Smooth muscle cell of the brain vasculature (primary cell): ENCODE data around the gene NGB.
"Not testable (repeated sequence)": the region's sequence is repeated elsewhere in the genome, so short reads cannot be mapped to it uniquely, and the experiment has no call there.

Source experiments
- DNase-seq: peaks from one replicate; pipeline ENCODE4 v3.0.0-alpha.2; 2012; ENCODE audit warnings: low read depth, low spot score

Gene NGB

GRCh38 chr14:77271113-77271710 is at the start of gene NGB:
Gene NGB (minus strand): TSS chr14:77271206. CDS start chr14:77270937, 269 bp downstream.
- no peak for DNase-seq

GRCh38 chr14:77320238-77320935 is 49.4 kb upstream of the NGB start, which contains the start of gene POMT2:
Gene POMT2 (minus strand): TSS chr14:77320883. CDS start chr14:77320681, 202 bp downstream.
- DNase-seq, result peak; percentile 75

- no peak for DNase-seq
These were observed 48.4 kb upstream of the NGB start for GRCh38 chr14:77319422-77319821.

GRCh38 chr14:77318756-77319155 is 47.8 kb upstream of the NGB start:
- not testable (repeated sequence) for DNase-seq

- no peak for DNase-seq
These were observed 47.1 kb upstream of the NGB start for GRCh38 chr14:77318006-77318553.

- no peak for DNase-seq
These were observed 45.9 kb upstream of the NGB start for GRCh38 chr14:77316872-77317301.

GRCh38 chr14:77316195-77316505 is 45.1 kb upstream of the NGB start:
- DNase-seq, result no peak

GRCh38 chr14:77314539-77315457 is 43.8 kb upstream of the NGB start:
- DNase-seq, result no peak

GRCh38 chr14:77314043-77314442 is 43.0 kb upstream of the NGB start:
- no peak for DNase-seq

- no peak for DNase-seq
These were observed 42.4 kb upstream of the NGB start for GRCh38 chr14:77313371-77313770.

GRCh38 chr14:77311217-77311616 is 40.2 kb upstream of the NGB start:
- DNase-seq, result no peak

- DNase-seq, result no peak
These were observed 39.0 kb upstream of the NGB start for GRCh38 chr14:77310026-77310425.

- DNase-seq, result no peak
These were observed 38.1 kb upstream of the NGB start for GRCh38 chr14:77309131-77309530.

GRCh38 chr14:77306851-77307496 is 36.0 kb upstream of the NGB start:
- DNase-seq, result no peak

- DNase-seq, result no peak
These were observed 35.4 kb upstream of the NGB start for GRCh38 chr14:77306416-77306815.

GRCh38 chr14:77305696-77306095 is 34.7 kb upstream of the NGB start:
- no peak for DNase-seq

GRCh38 chr14:77303417-77304156 is 32.6 kb upstream of the NGB start:
- DNase-seq, result peak; percentile 69

GRCh38 chr14:77302926-77303325 is 31.9 kb upstream of the NGB start:
- DNase-seq, result no peak

- DNase-seq, result peak; percentile 78
These were observed 30.1 kb upstream of the NGB start for GRCh38 chr14:77301103-77301502.

GRCh38 chr14:77299771-77300170 is 28.8 kb upstream of the NGB start:
- DNase-seq, result no peak

GRCh38 chr14:77296906-77297305 is 25.9 kb upstream of the NGB start:
- no peak for DNase-seq
